GM18499 (cell line): ENCODE measurements around the gene EDDM3A.

Experiments
- ATAC-seq: cut with Tn5 transposase; IDR thresholded peaks from one replicate; pipeline ENCODE4 v1.9.1; 2021; ENCODE audit warnings: moderate number of reproducible peaks; ENCODE audit not compliant: insufficient read depth, unreplicated experiment

The EDDM3A gene

DNA sequence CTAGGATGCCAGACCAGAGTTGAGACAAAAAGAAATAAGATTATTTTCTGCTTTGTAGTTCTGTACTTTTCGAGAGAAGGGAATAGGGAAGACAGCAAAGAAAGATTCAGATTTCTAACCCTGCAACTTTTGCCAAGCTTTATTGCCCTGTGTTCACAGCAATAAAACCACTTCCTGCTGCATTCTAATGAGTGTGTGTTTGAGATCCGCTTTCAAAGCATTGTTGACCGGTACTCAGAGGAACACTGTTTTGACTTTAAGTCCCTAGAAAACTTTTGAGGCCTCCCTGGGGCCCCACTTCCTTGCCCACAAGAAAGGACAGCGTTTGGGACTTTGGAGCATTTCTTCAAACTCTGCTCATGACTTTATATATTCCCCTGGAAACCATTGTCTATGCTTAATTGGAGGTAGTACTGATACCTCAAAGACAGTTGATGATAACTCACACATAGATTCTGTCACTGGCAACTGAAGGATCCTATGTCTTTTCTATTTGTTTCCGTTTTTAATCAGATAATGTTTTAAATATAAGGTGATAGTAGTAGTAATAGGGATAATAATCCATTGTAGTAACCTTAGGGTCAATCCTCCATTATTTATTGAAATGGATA, 36.7 kb downstream of the EDDM3A start:
- peak; percentile 35 for ATAC-seq

DNA sequence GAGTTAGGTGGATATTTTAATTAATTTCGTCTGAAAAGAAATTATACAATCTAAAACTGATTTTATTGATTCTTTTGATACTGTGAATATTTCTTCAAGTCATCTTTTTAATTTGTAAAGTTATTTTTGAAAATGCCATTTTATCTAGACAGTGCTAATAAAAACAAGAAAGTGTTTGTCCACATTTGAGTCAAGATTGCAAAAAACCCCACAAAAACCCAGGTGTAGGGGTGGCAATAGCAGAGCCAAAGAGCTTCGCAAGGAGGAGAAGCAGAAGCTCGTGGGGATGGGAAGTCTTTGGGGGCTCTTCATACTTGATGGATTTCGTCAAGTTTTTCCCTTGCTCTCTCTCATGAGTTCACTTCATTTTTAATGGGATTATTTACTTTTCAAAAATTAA, 41.3 kb downstream of the EDDM3A start:
- no peak for ATAC-seq

GRCh38 chr14:20789230-20789813, 43.6 kb downstream of the EDDM3A start:
- no peak for ATAC-seq

DNA sequence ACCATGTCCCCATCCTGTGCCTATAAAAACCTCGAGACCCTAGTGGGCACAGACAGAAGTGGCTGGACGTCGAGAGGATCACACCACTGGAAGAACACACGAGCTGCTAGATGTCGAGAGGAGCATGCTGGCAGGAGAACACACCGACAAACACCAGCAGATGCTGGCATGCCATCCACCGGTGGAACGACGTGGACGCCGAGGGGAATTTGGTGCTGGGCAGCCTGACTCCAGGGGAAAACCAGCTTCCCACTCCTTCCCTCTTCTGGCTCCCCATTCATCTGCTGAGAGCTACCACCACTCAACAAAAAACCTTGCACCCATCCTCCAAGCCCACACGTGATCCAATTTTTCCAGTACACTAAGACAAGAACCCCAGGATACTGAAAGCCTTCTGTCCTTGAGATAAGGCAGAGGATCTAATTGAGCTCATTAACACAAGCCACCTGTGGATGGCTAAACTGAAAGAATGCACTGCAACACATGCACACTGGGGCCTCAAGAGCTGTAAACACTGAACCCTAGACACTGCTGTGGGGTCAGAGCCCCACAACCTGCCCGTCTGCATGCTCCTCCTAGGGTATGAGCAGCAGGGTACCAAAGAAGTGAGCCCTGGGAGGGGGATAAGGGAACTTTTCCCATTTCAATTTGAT, 44.9 kb downstream of the EDDM3A start:
- no peak for ATAC-seq

GRCh38 chr14:20791187-20791586, 45.5 kb downstream of the EDDM3A start:
- no peak for ATAC-seq

DNA sequence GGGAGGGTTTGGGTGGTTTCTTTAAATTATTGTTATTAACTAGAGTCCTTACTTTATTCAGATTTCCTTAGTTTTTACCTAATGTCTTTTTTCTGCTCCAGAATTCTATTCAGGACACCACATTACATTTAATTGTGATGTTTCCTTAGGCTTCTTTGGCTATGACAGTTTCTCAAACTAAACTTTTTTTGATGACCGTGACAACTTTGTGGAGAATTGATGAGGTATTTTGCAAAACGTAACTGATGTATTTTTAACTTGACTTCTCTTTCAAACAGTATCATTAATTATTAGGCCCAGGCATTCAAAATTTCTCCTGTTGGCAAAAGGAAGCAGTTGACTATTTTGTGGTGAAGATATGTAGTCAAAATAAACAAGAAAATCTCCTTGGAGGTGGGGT, 45.9 kb downstream of the EDDM3A start:
- no peak for ATAC-seq

GRCh38 chr14:20792556-20792955, 46.9 kb downstream of the EDDM3A start:
- no peak for ATAC-seq

- ATAC-seq, result no peak
Observed at GRCh38 chr14:20794644-20795369, 49.1 kb downstream of the EDDM3A start.

DNA sequence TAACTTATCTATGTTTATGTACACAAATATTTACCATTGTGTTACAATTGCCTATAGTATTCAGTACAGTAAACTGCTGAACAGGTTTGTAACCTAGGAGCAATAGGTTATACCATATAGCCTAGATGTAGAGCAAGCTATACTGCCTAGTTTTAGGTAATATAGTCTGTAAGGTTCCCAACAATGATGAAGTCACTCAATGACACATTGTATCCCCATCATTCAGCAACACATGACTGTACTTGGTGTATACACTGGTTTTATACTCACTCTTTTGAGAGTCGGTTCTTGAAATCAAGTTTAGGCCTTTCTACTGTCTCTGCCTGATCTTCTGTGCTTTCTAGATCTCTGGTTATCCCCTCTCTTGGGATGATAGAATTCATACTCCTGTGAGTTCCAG, 51.5 kb downstream of the EDDM3A start:
- no peak for ATAC-seq
